ENCODE data around the gene RIN3.

- TF ChIP-seq POLR2A (IDR thresholded peaks at IDR 0.05) (no peak), CTCF (IDR thresholded peaks at IDR 0.05) (no peak)
Observed at GRCh38 chr14:92556863-92557543, 43.4 kb downstream of the RIN3 start.

Measured in adrenal gland (tissue), 5 donors.